ENCODE measurements around the gene GNE.
"Not testable (repeated sequence)": the region's sequence is repeated elsewhere in the genome, so short reads cannot be mapped to it uniquely, and the experiment has no call there.

GNE gene

GRCh38 chr9:36211510-36211909, 46.7 kb downstream of the GNE start:
- in situ Hi-C loops (cut with HindIII; ENCODE audit: low sequenced_read_pairs), result loop anchor here (5.0 kb wide), 1 partner anchor 131 kb away; no protein-coding TSS in a partner anchor

- in situ Hi-C loops (cut with HindIII; ENCODE audit: low sequenced_read_pairs), result loop anchor here (5.0 kb wide), 1 partner anchor 132 kb away; no protein-coding TSS in a partner anchor
Measured at GRCh38 chr9:36210722-36211121, 47.5 kb downstream of the GNE start.

GRCh38 chr9:36208521-36209253, 49.6 kb downstream of the GNE start:
- in situ Hi-C loops (cut with HindIII; ENCODE audit: low sequenced_read_pairs), result no loop called here

- in situ Hi-C loops (cut with HindIII; ENCODE audit: low sequenced_read_pairs), result no loop called here
Measured at GRCh38 chr9:36207546-36208012, 50.7 kb downstream of the GNE start.

GRCh38 chr9:36207016-36207415, 51.2 kb downstream of the GNE start:
- in situ Hi-C loops (cut with HindIII; ENCODE audit: low sequenced_read_pairs), result no loop called here

- in situ Hi-C loops (cut with HindIII; ENCODE audit: low sequenced_read_pairs), result no loop called here
Measured at GRCh38 chr9:36204906-36205547, 53.2 kb downstream of the GNE start.

GRCh38 chr9:36194326-36195000, 63.8 kb downstream of the GNE start:
- in situ Hi-C loops (cut with HindIII; ENCODE audit: low sequenced_read_pairs), result no loop called here

GRCh38 chr9:36193023-36193422, 65.2 kb downstream of the GNE start:
- in situ Hi-C loops (cut with HindIII; ENCODE audit: low sequenced_read_pairs), result no loop called here

GRCh38 chr9:36192196-36192595, 66.1 kb downstream of the GNE start:
- in situ Hi-C loops (cut with HindIII; ENCODE audit: low sequenced_read_pairs), result no loop called here

- in situ Hi-C loops (cut with HindIII; ENCODE audit: low sequenced_read_pairs), result no loop called here
Measured at GRCh38 chr9:36191686-36192085, 66.6 kb downstream of the GNE start.

GRCh38 chr9:36191290-36191645, 67.0 kb downstream of the GNE start:
- in situ Hi-C loops (cut with HindIII; ENCODE audit: low sequenced_read_pairs), result no loop called here

GRCh38 chr9:36190388-36191289, 67.6 kb downstream of the GNE start, which contains the start of gene CLTA:
CLTA (plus strand) TSS chr9:36190921; CDS start chr9:36191057, 136 bp downstream.
- in situ Hi-C loops (cut with HindIII; ENCODE audit: low sequenced_read_pairs), result no loop called here

GRCh38 chr9:36189976-36190375, 68.3 kb downstream of the GNE start:
- in situ Hi-C loops (cut with HindIII; ENCODE audit: low sequenced_read_pairs), result loop anchor here (5.0 kb wide), 1 partner anchor 98 kb away; no protein-coding TSS in a partner anchor

- in situ Hi-C loops (cut with HindIII; ENCODE audit: low sequenced_read_pairs), result loop anchor here (5.0 kb wide), 1 partner anchor 96 kb away; no protein-coding TSS in a partner anchor
Measured at GRCh38 chr9:36188212-36188611, 70.0 kb downstream of the GNE start.

- in situ Hi-C loops (cut with HindIII; ENCODE audit: low sequenced_read_pairs), result loop anchor here (5.0 kb wide), 1 partner anchor 95 kb away; no protein-coding TSS in a partner anchor
Measured at GRCh38 chr9:36187414-36187813, 70.8 kb downstream of the GNE start.

- in situ Hi-C loops (cut with HindIII; ENCODE audit: low sequenced_read_pairs), result not testable (repeated sequence)
Measured at GRCh38 chr9:36180243-36180642, 78.0 kb downstream of the GNE start.

- in situ Hi-C loops (cut with HindIII; ENCODE audit: low sequenced_read_pairs), result no loop called here
Measured at GRCh38 chr9:36177571-36177970, 80.7 kb downstream of the GNE start.

- in situ Hi-C loops (cut with HindIII; ENCODE audit: low sequenced_read_pairs), result not testable (repeated sequence)
Measured at GRCh38 chr9:36176496-36176895, 81.8 kb downstream of the GNE start.

- in situ Hi-C loops (cut with HindIII; ENCODE audit: low sequenced_read_pairs), result not testable (repeated sequence)
Measured at GRCh38 chr9:36175209-36175608, 83.0 kb downstream of the GNE start.

GRCh38 chr9:36174731-36175130, 83.5 kb downstream of the GNE start:
- in situ Hi-C loops (cut with HindIII; ENCODE audit: low sequenced_read_pairs), result no loop called here
